Activated CD8-positive, alpha-beta memory T cell treated with anti-CD3 and anti-CD28 coated beads, Interleukin-2, amount 50 U/mL, for 4 hours (primary cell): ENCODE results near the gene WASL.
A peak's percentile ranks its signal among the peaks of the same experiment; 100 is the strongest.
"Not testable (repeated sequence)": the region's sequence is repeated elsewhere in the genome, so short reads cannot be mapped to it uniquely, and the experiment has no call there.

ENCODE experiments used
- DNase-seq: peaks from one replicate; pipeline ENCODE4 v3.0.0-alpha.2; 2020

Gene WASL

DNA sequence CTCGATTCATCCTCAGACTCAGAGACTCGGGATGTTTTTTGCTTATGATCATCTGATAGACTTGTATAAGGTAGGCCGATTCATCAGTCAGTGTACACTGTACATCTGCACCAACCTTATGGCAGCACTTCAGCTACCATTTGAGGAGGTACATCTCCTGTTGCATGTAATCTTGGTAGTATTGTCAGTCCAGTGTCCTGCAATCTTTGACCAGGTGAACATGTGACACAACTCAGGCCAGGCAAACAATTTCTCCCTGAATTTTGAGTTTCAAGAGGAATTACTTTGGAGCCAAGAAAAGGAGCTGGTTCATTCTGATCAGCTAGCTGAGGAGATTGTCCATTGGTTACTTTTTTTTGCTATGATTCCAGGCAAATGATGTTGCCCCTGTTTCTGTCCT is 19.7 kb upstream of the WASL start:
- DNase-seq, result no peak

DNA sequence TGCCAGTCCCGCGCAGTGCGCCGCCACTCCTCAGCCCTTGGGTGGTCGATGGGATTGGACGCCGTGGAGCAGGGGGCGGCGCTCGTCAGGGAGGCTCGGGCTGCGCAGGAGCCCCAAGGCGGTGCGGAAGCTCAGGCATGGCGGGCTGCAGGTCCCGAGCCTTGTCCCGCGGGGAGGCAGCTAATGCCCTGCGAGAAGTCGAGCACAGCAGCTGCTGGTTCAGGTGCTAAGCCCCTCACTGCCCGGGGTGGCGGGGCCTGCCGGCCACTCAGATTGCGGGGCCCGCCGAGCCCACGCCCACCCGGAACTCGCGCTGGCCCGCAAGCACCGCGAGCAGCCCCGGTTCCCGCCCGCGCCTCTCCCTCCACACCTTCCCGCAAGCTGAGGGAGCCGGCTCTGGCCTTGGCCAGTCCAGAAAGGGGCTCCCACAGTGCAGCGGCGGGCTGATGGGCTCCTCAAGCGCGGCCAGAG is 14.4 kb upstream of the WASL start:
- DNase-seq, result no peak

DNA sequence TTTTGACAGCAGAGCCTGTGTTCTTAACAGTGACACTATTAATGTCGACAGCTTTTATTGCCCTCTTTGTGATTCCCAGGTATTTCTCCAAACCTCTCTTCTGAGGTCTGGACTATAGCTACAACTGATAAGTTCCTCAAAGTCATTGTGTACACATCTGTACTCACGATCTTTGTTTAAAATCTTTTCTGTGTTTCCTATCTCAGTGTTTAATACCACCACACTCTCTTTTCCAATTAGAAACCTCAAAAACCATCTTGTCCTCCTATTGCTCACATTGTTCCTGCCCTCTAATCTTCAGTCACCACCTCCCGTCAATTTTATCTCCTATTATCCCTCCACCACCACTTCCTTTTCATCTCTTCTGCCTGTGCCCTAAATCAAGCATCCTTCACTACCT is 12.9 kb upstream of the WASL start:
- no peak for DNase-seq

DNA sequence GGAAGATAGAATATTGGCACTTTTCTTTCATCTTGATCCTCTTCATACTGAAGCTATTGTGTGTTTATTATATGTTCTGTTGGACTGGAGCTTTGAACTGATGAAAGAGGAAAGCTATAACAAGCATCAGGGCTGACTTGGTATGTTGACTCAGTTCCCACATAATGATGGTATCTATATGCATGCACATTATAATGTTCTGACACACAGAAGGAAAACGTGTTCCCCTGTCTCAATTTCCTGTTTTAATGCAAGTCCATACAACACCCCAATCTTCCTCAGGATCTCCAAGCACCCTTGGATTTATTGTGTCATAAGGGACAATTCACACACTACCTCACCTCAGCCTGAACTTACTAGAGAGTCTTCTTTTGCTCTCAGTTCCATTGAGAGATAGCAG is 8.3 kb upstream of the WASL start:
- DNase-seq, result no peak

DNA sequence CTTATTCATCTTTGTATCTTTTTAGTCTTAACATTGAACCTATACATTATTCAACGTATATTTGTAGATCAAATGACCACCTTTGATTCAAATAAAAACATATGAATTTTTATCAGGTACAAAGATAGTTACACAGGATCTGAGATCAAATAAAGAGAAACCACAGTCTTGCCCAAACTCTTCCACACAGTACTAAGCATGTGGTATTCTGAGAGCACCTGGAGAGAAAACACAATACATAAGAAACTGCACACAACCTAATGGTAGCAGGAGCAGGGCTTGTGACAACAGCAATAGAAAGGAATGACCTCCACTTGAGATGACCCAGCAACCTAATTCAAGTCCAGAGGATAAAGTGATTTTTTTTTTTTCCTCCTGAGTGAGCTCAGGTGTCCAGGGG is 6.5 kb upstream of the WASL start:
- DNase-seq, result no peak

DNA sequence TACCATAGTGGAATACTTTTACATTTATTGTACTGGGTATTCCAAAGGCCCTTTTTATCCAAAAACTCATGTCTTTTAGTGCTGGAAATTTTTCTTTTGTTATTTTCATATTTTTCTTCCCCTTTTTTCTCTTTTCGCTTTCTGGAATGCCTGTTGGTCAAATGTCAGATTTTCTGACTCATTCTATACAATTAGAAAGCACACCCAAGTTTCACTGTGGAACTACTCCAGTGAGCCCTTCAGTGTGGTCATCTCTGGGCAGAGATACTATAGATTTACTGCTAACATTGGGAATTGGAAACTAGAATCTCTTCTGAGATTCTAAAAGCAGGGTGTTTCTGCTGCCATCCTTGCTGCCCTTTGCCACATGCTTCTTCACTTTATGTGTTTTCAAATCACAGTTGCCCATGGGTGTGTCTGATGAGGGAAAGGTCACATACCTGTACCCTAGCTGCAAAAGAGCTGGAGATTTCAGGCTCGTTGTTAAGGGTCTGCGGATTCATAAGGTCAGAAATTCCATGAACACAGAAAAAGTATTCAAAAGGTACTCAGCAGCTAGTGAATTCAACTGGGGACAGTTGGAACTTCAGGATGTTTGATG is 5.6 kb upstream of the WASL start:
- no peak for DNase-seq

DNA sequence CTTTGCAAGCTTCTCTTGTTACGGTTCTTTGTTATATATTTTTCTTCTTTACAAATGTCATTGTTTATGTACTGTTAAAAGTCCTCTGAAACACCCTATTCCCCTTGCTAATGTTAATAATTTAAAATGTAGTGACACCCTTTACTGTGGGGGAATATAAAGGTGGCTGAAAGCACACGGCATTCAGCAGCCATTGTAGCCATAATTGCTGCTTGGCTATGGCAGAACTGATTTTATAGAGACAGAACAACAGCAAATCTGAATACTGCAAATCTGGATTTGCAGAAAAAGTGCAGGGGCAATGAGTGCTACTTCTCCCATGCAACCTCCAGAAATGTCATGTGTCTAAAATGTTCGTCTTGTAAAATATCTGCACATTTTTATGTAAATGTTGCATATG is 3.7 kb upstream of the WASL start:
- DNase-seq, result no peak

DNA sequence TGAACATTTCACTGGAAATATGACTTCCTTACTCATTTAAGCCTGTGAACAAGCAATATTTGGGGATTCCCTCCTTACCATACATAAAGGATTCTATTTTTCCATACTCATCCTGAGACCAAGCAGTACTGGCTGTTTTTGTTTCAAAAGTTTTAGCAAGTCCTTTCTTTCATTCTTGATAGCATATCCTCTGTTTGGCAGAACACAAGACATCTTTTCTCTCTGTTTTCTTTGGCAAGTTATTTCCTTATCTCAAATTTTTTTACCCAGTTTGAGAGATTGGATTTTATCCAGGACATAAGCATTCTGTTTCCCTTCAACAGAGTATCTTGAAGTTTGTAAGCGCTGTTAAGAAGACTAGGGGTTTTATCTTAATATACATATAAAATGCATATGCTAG is 3.0 kb upstream of the WASL start:
- DNase-seq, result no peak

DNA sequence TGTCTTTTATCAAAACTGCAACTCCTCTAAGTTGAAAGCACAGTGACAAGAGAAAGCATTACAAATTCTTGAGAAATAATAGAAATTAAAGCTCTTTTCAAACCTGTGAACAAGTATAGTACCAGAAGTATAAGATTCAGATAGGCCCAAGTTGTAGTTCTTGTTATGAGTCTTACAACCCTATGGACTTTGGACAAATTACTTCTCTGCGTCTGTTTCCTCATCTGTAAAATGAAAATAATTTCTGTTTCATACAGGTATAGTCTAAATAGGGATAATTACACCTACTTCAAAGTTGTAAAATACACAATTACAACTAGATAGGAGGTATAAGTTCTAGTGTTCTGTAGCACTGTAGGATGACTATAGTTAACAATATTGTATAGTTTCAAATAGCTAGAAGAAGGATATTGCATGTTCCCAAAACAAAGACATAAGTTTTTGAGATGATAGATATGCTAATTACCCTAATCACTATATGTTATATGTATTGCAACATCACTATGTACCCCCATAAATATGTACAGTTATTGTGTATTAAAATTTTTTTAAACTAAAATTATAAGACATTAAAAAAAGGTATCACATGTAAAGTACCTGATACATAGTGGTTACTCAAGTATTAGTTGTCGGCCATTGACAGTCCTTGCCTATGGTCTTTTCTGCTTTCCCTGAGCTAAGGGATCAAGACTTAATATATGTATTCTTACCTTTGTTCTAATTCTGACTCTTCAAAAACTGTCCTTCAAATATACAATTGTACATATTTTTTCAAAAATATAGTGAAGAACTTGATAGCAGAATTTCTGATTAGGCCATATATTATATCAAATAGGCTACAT is 1.8 kb upstream of the WASL start:
- DNase-seq, result no peak

DNA sequence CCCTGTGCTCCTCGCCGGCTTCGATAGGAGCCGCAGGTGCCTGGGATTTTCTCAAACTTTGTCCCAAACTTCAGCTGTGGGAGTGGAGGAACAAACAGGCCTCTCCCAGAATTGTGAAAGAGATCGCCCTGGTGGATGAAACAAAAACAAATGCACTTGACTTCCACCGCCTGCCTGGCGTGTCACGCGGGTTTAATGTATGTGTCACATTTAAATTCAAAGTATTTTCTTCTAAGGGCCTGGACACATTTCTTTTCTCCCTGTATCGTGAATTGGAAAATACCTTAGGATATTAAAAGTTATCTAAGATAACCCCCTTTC is 694 bp upstream of the WASL start:
- DNase-seq, result peak; percentile 25

DNA sequence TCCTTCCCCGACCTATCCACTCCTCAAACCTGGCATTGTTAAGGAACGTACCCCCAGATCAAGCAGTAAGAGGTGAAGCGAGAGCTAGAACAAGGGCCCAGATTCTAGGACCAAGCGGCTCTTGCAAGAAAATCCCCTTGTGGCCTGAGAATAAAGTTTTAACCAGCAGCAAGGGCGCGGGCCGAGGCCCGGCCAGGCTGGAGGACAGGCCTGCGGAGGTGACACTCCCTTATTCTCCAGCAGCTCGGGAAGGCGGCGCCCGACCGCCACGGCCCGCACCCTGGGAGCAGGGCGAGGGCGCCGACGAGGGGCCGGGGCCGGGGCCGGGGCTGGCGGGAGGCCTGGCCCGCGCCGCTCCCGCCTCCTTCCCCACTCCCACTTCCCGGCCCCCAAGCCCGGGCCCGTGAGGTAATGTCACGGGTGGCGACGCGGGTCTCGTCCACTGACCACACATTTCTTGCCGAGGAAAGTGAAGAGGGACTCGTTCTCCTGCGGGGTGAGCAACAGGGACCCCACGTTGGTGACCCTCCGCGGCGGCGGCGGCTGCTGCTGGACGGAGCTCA is 551 bp downstream of the WASL start:
- no peak for DNase-seq

DNA sequence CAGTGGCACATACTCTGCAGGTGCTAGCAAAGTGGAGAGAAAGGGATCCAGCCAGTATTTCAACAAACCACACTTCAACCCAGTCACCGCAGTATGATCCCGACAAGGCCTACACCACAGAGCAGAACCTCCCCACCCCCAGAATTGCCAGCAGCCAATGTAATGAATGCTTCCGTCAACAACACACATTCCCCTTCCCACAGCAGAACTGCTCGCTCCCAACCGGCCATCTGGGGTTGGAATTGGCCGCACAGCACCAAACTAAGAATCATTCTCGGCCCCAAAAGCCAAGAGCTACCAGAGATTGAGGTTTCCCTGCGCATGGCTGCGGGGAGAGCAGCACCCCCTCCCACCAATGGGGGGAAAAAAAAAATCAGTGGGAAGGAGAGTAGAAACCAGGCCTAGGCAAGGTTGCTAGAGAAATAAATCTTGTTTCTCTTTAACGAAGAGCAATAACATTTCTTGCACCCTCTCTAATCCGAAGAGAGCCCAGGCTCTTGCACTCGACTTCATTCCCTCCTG is 1.1 kb downstream of the WASL start:
- peak; percentile 18 for DNase-seq

DNA sequence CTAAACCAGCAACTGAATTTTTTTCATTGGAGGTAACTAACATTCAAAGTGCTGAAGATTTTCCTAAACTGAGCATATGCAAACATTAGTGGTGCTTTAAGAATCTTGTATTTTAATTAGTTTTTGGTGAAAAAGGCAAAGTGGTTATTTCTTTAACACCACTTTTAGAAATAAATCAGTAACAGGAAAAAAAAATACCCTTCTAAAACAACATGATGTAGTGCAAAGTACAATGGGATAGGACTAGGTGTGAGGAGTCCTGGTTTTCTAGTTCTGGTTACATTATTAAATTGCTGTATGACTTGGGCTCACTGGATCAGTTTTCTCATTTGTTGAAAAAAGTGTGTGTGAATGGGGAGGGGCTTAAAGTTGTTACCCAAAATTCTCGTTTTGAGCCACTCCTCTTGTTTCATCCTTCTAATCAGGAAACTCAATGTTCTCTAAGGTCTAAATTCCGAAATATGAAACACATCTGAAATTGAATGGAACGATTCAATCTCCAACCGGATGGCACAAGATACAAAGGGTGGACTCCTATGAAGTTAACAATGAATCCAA is 1.8 kb downstream of the WASL start:
- no peak for DNase-seq

DNA sequence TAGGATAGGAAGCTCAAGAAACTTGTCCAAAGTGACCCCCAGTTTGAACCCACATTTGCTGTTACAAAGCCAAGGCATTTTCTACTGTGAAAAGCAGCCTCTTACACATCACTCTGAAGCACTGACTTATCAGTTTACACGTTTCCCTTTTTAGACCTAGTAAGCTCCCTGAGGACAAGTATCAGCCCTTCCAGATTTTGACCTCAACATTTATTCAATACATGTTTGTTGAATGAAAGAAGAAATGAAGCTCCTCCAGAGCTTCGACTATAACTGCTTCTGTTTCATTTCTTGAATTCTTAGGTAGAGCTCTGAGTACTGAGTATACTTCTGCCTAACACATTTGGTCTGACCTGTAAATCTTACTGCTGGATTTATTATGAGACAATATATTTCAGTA is 2.7 kb downstream of the WASL start:
- DNase-seq, result no peak

DNA sequence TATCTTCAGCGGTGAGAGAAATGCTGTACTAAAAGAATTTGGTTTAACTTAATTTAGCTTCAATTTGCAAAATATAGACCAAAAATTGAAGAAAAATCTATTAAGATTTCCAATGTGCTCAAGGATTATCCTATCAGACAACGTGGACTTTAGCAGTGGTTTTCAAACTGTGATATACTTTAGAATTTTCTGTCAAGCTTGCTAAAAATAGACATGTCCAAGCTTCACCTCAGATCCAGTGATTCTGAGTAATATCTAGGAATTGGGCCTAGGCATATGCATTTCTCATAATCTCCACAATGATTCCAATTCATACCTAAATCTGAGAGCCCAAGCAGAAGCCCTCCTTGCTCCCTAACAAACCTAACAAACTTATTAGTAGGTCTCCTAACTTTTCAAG is 3.4 kb downstream of the WASL start:
- DNase-seq, result no peak

DNA sequence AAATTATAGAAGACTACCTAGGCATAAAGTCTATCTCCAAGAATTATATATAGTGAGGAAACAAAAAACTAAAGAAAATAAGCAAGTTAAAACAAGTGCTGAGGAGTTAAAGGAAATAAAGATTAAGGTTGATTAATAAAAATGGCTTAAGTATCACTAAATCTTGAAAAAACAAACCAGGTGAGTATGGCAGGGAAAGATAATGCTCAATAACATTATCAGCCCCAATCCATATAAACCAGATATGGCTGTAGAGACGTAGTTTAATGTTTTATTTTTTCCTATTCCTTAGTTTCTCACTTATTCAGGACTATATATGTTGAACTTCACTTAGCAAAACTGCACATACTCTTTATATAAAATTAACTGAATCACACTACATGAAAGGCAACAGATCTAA is 4.4 kb downstream of the WASL start:
- DNase-seq, result no peak

DNA sequence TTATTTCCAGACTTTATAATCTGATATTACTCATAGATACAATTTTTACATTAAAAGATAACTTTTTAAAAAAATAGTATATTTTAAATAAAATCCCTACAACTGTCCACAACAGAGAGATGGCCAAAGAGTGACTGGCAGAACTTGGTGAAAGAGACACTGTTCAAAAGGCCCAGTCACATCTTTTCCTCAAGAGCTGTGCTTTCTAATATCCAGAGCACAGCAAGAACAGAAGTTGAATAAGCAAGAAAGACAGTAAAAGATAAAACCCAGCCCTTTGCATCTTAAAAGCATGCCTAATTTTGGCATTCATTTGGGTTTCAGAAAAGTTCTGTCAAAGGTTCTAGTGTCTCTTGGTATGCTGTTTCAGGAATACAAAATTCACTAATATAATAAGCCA is 6.9 kb downstream of the WASL start:
- DNase-seq, result no peak

DNA sequence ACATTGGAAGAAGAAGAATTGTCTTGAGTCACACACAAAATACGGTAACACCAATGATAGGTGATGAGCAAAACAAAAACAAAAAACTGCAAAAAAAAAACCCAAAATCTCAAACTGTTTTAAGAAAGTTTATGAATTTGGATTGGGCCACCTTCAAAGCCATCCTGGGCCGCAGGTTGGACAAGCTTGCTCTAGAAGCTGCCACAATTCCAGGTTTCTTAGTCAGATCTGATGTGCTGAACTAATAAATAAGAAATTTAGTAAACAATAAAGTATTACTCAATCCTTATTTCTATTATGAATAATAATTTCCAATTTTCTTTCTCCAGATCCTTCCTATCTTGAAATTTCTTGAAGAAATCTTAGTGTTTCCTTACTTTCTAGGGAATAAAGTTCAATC is 10.0 kb downstream of the WASL start:
- no peak for DNase-seq

DNA sequence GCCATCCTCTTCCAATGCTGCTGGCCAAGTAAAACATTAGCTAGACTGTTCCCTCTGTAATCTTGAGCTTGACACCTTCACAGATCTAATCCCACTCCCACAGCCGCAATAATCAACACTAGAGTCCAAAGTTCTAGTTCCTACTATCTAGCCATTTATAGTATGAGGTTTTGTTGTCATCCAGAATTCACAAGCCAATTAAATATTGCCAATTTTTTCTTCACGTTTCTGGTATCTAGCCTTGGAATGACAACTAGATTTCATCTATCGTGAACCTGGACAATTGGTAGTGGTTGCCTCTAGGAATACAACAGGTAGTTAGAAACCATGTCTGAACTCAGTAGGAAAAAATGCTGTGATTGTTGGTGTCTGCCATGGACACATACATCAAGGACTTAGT is 10.4 kb downstream of the WASL start:
- no peak for DNase-seq

DNA sequence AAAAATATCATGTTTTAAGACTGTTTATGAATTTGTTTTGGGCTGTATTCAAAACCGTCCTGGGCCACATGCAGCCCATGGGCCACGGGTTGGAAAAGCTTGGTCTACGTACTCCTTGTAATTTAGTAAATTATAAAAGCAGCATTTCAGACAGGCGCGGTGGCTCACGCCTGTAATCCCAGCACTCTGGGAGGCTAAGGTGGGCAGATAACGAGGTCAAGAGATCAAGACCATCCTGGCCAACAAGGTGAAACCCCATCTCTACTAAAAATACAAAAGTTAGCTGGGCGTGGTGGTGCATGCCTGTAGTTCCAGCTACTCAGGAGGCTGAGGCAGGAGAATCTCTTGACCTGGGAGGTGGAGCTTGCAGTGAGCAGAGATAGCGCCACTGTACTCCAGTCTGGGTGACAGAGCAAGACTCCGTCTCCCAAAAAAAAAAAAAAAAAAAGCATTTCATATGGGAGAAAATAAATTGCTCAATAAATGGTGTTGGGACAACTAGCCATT is 11.6 kb downstream of the WASL start:
- DNase-seq, result not testable (repeated sequence)

DNA sequence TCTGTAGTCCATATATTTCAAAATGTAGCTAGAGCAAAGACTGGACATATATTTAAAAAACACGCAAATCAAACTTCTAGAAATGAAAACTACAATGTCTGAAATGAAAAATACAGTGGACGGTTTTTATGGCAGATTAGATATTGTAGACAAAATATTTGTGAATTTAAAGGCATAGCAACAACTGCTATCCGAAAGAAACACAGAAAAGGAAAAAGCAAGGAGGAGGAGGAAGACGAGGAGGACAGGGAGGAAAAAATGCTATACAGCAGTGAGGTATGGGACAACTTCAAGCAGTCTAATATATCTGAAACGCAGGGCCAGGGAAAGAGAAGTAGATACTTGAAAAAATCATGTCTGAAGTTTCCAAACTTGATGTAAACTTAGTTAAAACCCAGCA is 13.3 kb downstream of the WASL start:
- DNase-seq, result no peak

DNA sequence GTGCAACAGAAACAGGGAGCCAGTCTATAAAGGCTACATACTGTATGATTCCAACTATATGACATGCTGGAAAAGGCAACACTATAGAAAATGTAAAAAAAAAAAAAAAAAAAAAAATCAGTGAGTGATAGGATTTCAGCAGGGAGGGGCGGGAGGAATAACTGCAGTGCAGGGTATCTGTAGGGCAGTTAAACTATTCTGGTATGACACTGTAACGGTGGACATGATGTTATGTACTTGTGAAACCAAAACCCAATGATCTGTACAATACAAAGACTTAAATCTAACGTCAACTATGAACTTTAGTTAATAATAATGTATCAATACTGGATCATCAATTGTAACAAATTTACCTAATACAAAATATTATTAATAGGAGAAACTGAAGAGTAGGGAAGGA is 14.3 kb downstream of the WASL start:
- no peak for DNase-seq

DNA sequence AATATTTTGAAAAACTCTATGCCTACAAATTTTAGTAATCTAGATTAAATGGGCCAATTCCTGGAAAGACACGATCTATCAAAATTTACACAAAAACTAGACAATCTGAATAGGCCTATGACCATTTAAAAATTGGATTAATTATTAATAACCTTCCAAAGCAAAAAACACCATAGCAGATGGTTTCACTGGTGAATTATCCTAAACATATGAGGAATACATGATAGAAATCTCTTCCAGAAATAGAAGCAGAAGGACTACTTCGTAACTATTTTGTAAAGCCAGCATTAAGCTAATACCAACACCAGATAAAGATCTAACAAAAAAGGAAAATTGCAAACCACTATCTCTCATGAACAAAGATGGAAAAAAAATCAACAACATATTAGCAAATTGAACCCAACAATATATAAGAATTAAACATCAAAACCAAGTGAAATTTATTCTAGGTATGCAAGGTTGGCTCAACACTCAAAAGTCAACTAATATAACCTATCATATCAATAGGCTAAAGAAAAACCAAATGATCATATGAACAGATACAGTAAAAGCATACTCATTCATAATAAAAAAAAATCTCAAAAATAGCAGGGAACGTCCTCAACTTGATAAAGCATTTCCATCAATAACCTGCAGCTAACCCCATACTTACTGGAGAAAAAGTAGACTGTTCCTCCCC is 16.3 kb downstream of the WASL start:
- DNase-seq, result no peak
